GM12878 (cell line): ENCODE data around the gene GSX1. TPM values are rescaled to one million over a fixed set of nuclear protein-coding genes. Genes with fewer than 3 reads are reported as not detected.

ENCODE experiments used
- ATAC-seq: fragments of 200-7000 bp; cut with Tn5 transposase; 3 replicates; pipeline ENCODE4 v1.9.1; 2020; ENCODE audit warnings: mild to moderate bottlenecking, moderate library complexity
- BruUV-seq: library from RNA; stranded (reverse); fragments of 400-500 nt; replicated peaks from 2 replicates; lab custom pipeline; 2021; lab: Mats Ljungman, UMichigan
- CTCF ChIA-PET: fragments of 300-600 bp; sonication (Branson Sonifier 250); formaldehyde crosslinking; extraction: SDS; loops from one replicate; lab custom pipeline; 2021; ENCODE audit warnings: inconsistent platforms; lab: Yijun Ruan, JAX
- POLR2A ChIA-PET: fragments of 350-600 bp; formaldehyde crosslinking; extraction: SDS; loops from one replicate; lab custom pipeline; 2021; ENCODE audit warnings: inconsistent platforms; lab: Charles Lee
- RAD21 ChIA-PET: fragments of 300-600 bp; sonication (Branson Sonifier 250); formaldehyde crosslinking; loops from one replicate; lab custom pipeline; 2023; ENCODE audit warnings: antibody characterized with exemption; ENCODE audit not compliant: unreplicated experiment; lab: Charles Lee
- SMC1A ChIA-PET: fragments of 300-600 bp; sonication (Branson Sonifier 250); formaldehyde crosslinking; loops from one replicate; lab custom pipeline; 2023; ENCODE audit not compliant: unreplicated experiment, uncharacterized antibody; lab: Charles Lee
- DNase-seq: peaks from one replicate; pipeline ENCODE4 v3.0.0-alpha.2; 2011; ENCODE audit warnings: low read depth, low spot score
- FAIRE-seq: peaks from 3 replicates; lab custom pipeline; 2011; peaks lifted over from hg19 to GRCh38; lab: Jason Lieb, UNC
- H2AFZ ChIP-seq: 2 replicates; pipeline ENCODE4 v1.6.0; 2011; ENCODE audit warnings: low read depth, low read length, control low read depth; ENCODE audit not compliant: control insufficient read depth
- H3K27ac ChIP-seq: 2 replicates; pipeline ENCODE4 v1.5.1; 2011; ENCODE audit warnings: control low read depth; ENCODE audit not compliant: control insufficient read depth, insufficient read depth
- H3K27me3 ChIP-seq, 2 experiments: replicated peaks in 1 of 2; 2 replicates each; pipeline versions ENCODE4 v1.6.0 to v1.6.1; 2011; ENCODE audit warnings: low read length in 1 of 2; ENCODE audit not compliant: control insufficient read depth in 2 of 2, insufficient read depth in 2 of 2
- H3K36me3 ChIP-seq, 2 experiments: 2 replicates each; pipeline ENCODE4 v1.5.1; 2011; ENCODE audit warnings: low read length in 1 of 2; ENCODE audit not compliant: control insufficient read depth in 2 of 2, insufficient read depth in 2 of 2
- H3K4me1 ChIP-seq: 2 replicates; pipeline ENCODE4 v1.6.1; 2011; ENCODE audit warnings: mild to moderate bottlenecking, low read length, moderate library complexity, mixed read lengths; ENCODE audit not compliant: control insufficient read depth, insufficient read depth
- H3K4me2 ChIP-seq: 2 replicates; pipeline ENCODE4 v1.6.0; 2011; ENCODE audit warnings: control low read depth; ENCODE audit not compliant: control insufficient read depth, insufficient read depth
- H3K4me3 ChIP-seq: fragments of 200-600 bp; sonication (generic); 2 replicates; pipeline ENCODE4 v1.5.1; 2016
- H3K79me2 ChIP-seq: 2 replicates; pipeline ENCODE4 v1.6.0; 2011; ENCODE audit warnings: low read length; ENCODE audit not compliant: control insufficient read depth, insufficient read depth
- H3K9ac ChIP-seq: 2 replicates; pipeline ENCODE4 v1.8.0; 2011; ENCODE audit warnings: low read length, control low read depth, mixed read lengths; ENCODE audit not compliant: control insufficient read depth, insufficient read depth
- H3K9me3 ChIP-seq: replicated peaks from 3 replicates; pipeline ENCODE4 v1.5.1; 2011; ENCODE audit warnings: mild to moderate bottlenecking, low read length; ENCODE audit not compliant: control insufficient read depth, insufficient read depth
- H4K20me1 ChIP-seq: 2 replicates; pipeline ENCODE4 v1.6.0; 2011; ENCODE audit not compliant: control insufficient read depth, insufficient read depth
- ATF2 ChIP-seq: IDR thresholded peaks from 2 replicates; pipeline ENCODE4 v1.6.1; 2012; ENCODE audit warnings: low read length, inconsistent platforms
- BACH1 ChIP-seq: fragments of 450-650 bp; IDR thresholded peaks from 2 replicates; pipeline ENCODE4 v1.6.1; 2017; ENCODE audit warnings: mild to moderate bottlenecking, borderline replicate concordance
- HDAC6 ChIP-seq: fragments of 200-600 bp; sonication (generic); IDR thresholded peaks from one replicate; pipeline ENCODE4 v1.8.0; 2017; ENCODE audit warnings: antibody characterized with exemption; ENCODE audit not compliant: unreplicated experiment
- PML ChIP-seq: IDR thresholded peaks from 2 replicates; pipeline ENCODE4 v1.6.1; 2012; ENCODE audit warnings: low read length, inconsistent platforms
- RELB ChIP-seq: fragments of 450-650 bp; IDR thresholded peaks from 2 replicates; pipeline ENCODE4 v1.6.1; 2017; ENCODE audit warnings: low read depth, mild to moderate bottlenecking, moderate library complexity
- SMC3 ChIP-seq: IDR thresholded peaks from 2 replicates; pipeline ENCODE4 v1.6.1; 2011; ENCODE audit warnings: low read length, improper control_type of control experiment, borderline replicate concordance
- WRNIP1 ChIP-seq: IDR thresholded peaks from 2 replicates; pipeline ENCODE4 v1.6.1; 2011; ENCODE audit warnings: low read depth, low read length, improper control_type of control experiment, borderline replicate concordance
- WGBS: methylation state at CpG from one replicate; pipeline ENCODE4 v1.1.6; 2016; ENCODE audit warnings: low lambda C conversion rate; ENCODE audit not compliant: insufficient replicate concordance, insufficient coverage; ENCODE audit errors: missing lambda C conversion rate; 5-methylcytosine and 5-hydroxymethylcytosine counted together
- in situ Hi-C: fragments of 300-500 bp; cut with MboI; formaldehyde crosslinking; loops from 9 replicates; pipeline ENCODE4 v1.14.3; 2018; ENCODE audit warnings: mixed read lengths
- intact Hi-C: fragments of 100-400 bp; cut with micrococcal nuclease; formaldehyde crosslinking; loops from one replicate; pipeline ENCODE4 v1.14.2; 2022; ENCODE audit not compliant: unreplicated experiment
- polyA plus RNA-seq, 11 experiments: library from polyadenylated mRNA; depleted of rRNA in 4 of 11; unstranded in 6 of 11; stranded (reverse) in 5 of 11; fragments of >200 nt; fragmentation: Nextera tagmentation in 4 of 11; fragmentation: Illumina TruSeq in 1 of 11; extraction: Ambion mirVana in 4 of 11; extraction: Trizol in 1 of 11; gene quantifications; 1 replicate in 1 of 11; 2 replicates in 10 of 11; pipeline versions ENCODE4 v1.2.1 to v1.2.3, GENCODE V29; 2011 to 2016; ENCODE audit warnings: inconsistent platforms in 2 of 11, missing spikeins in 2 of 11, low read depth in 1 of 11
- total RNA-seq, 4 experiments: library from RNA; depleted of rRNA in 3 of 4; stranded (reverse); fragments of >200 nt in 3 of 4; fragmentation: Illumina TruSeq in 1 of 4; extraction: Trizol in 1 of 4; gene quantifications; 2 replicates each; pipeline versions ENCODE4 v1.2.1 to v1.2.3, GENCODE V29; 2013 to 2021

The GSX1 gene
- total and polyA plus RNA-seq, 10 of the 15 experiments (the other 5 are each of a cell fraction or from before 2014, with no cell fraction given) = not detected

- H3K4me3 ChIP-seq = no peak overlapping the region
- no peaks in the 10 kb centered on the region for H3K36me3 ChIP-seq
- H3K9me3 ChIP-seq = no peaks in the 10 kb centered on the region
- no peaks in the 10 kb centered on the region for H3K4me1 ChIP-seq
- no peaks in the 10 kb centered on the region for H4K20me1 ChIP-seq
- ATAC-seq (no peak), DNase-seq (no peak), FAIRE-seq (no peak)
- H3K9ac ChIP-seq = no peak overlapping the region
- ChIA-PET POLR2A (no interaction called here), CTCF (interaction anchor here (2.2 kb wide), 1 partner anchor 120 kb away, joined by 11 read pairs; no protein-coding TSS in a partner anchor), RAD21 (no interaction called here), SMC1A (interaction anchor here (1.1 kb wide), 1 partner anchor 8 kb away, joined by 3 read pairs; no protein-coding TSS in a partner anchor)
- H3K4me2 ChIP-seq = no peak overlapping the region
- no peak overlapping the region for H3K27ac ChIP-seq
- intact Hi-C loops (no loop called here), in situ Hi-C loops (no loop called here)
- TF ChIP-seq ATF2 = no peak
- TF ChIP-seq BACH1 = no peak
- TF ChIP-seq HDAC6 = no peak
- no peak for TF ChIP-seq SMC3
- TF ChIP-seq RELB = no peak
- no peak for TF ChIP-seq WRNIP1
- no peak for TF ChIP-seq PML
- no peaks in the 10 kb centered on the region for H3K79me2 ChIP-seq
- no TSS peak for BruUV-seq
- WGBS = 33% methylated on average over 6 of the region's 6 CpGs
- no peak overlapping the region for H2AFZ ChIP-seq
- H3K27me3 ChIP-seq = peaks cover 0 to 4% of the 10 kb centered on the region in 2 experiments; a peak in 3 of 4 replicates
Observed at GRCh38 chr13:27834095-27834494, 41.8 kb downstream of the GSX1 start.
